BE2C (cell line): Measurements from ENCODE around the gene ARHGEF39.
"Not testable (repeated sequence)": the region's sequence is repeated elsewhere in the genome, so short reads cannot be mapped to it uniquely, and the experiment has no call there.

Source experiments
- DNase-seq: peaks from one replicate; pipeline ENCODE4 v3.0.0-alpha.2; 2020
- H3K27me3 ChIP-seq: fragments of 250-450 bp; sonication (Bioruptor Pico); 2 replicates; pipeline ENCODE4 v1.5.1; 2020; ENCODE audit warnings: mild to moderate bottlenecking
- H3K36me3 ChIP-seq: fragments of 250-450 bp; sonication (Bioruptor Pico); 2 replicates; pipeline ENCODE4 v1.5.1; 2020; ENCODE audit warnings: mild to moderate bottlenecking
- H3K4me1 ChIP-seq: fragments of 250-450 bp; sonication (Bioruptor Pico); 2 replicates; pipeline ENCODE4 v1.5.1; 2020
- H3K4me3 ChIP-seq: 2 replicates; pipeline ENCODE4 v1.5.1; 2011; ENCODE audit warnings: low read depth, low read length
- H3K9me3 ChIP-seq: fragments of 250-450 bp; sonication (Bioruptor Pico); 2 replicates; pipeline ENCODE4 v1.5.1; 2020
- CTCF ChIP-seq: IDR thresholded peaks from 2 replicates; pipeline ENCODE4 v1.5.1; 2012; ENCODE audit warnings: mild to moderate bottlenecking, low read depth, low read length

Gene ARHGEF39

GRCh38 chr9:35612843-35613242 is 52.2 kb downstream of the ARHGEF39 start:
- no peak for DNase-seq
- no peaks in the 10 kb centered on the region for H3K4me1 ChIP-seq
- peaks cover 6% of the 10 kb centered on the region for H3K27me3 ChIP-seq
- H3K36me3 ChIP-seq: no peaks in the 10 kb centered on the region
- H3K4me3 ChIP-seq: no peak overlapping the region
- H3K9me3 ChIP-seq: no peaks in the 10 kb centered on the region
- TF ChIP-seq CTCF: no peak

GRCh38 chr9:35612066-35612465 is 52.9 kb downstream of the ARHGEF39 start:
- H3K36me3 ChIP-seq, H3K4me1 ChIP-seq, DNase-seq, H3K27me3 ChIP-seq, H3K4me3 ChIP-seq, H3K9me3 ChIP-seq: not testable (repeated sequence)

GRCh38 chr9:35611230-35611797 is 53.7 kb downstream of the ARHGEF39 start:
- no peaks in the 10 kb centered on the region for H3K27me3 ChIP-seq
- no peaks in the 10 kb centered on the region for H3K9me3 ChIP-seq
- no peaks in the 10 kb centered on the region for H3K36me3 ChIP-seq
- DNase-seq: peak; percentile 54
- no peak overlapping the region for H3K4me3 ChIP-seq
- peak; percentile 83 for TF ChIP-seq CTCF
- no peaks in the 10 kb centered on the region for H3K4me1 ChIP-seq

- Histone ChIP-seq H3K4me1 (no peaks in the 10 kb centered on the region), H3K27me3 (no peaks in the 10 kb centered on the region), H3K4me3 (no peak overlapping the region), H3K9me3 (no peaks in the 10 kb centered on the region), H3K36me3 (no peaks in the 10 kb centered on the region)
- DNase-seq: no peak
- TF ChIP-seq CTCF: no peak
Measured at GRCh38 chr9:35609820-35610163, 55.2 kb downstream of the ARHGEF39 start.
